SU-DHL-6 (cell line): Measurements from ENCODE around the gene TBX20.
"Not testable (repeated sequence)": the region's sequence is repeated elsewhere in the genome, so short reads cannot be mapped to it uniquely, and the experiment has no call there.

ENCODE experiments used
- H2AFZ ChIP-seq: fragments of 200-600 bp; sonication (generic); 2 replicates; pipeline ENCODE4 v1.6.1; 2014; ENCODE audit warnings: low read depth, mild to moderate bottlenecking, moderate library complexity, mixed read lengths, antibody characterized with exemption, low read length; ENCODE audit not compliant: severe bottlenecking
- H3F3A ChIP-seq: fragments of 200-600 bp; shearing (Covaris generic); 2 replicates; pipeline ENCODE4 v1.6.0; 2016; ENCODE audit warnings: antibody characterized with exemption, mild to moderate bottlenecking; ENCODE audit not compliant: insufficient read depth
- H3K27ac ChIP-seq: fragments of 200-600 bp; sonication (generic); 2 replicates; pipeline ENCODE4 v1.5.1; 2016; ENCODE audit warnings: low read depth, mild to moderate bottlenecking, low read length, moderate library complexity, mixed read lengths
- H3K27me3 ChIP-seq: fragments of 200-600 bp; sonication (generic), shearing (Covaris generic); 2 replicates; pipeline ENCODE4 v1.6.0; 2014; ENCODE audit warnings: mild to moderate bottlenecking, low read length
- H3K36me3 ChIP-seq: fragments of 200-600 bp; sonication (generic); 2 replicates; pipeline ENCODE4 v1.6.1; 2014; ENCODE audit warnings: mild to moderate bottlenecking, low read length, mixed read lengths
- H3K4me2 ChIP-seq: fragments of 300-600, 200-600 bp; shearing (Covaris generic), sonication (generic); 2 replicates; pipeline ENCODE4 v1.6.0; 2014; ENCODE audit warnings: low read length, low read depth, mild to moderate bottlenecking; ENCODE audit not compliant: poor library complexity, severe bottlenecking
- H3K4me3 ChIP-seq: fragments of 200-600 bp; sonication (generic); 2 replicates; pipeline ENCODE4 v1.5.1; 2014; ENCODE audit warnings: antibody characterized with exemption, low read length, mild to moderate bottlenecking, mixed read lengths; ENCODE audit not compliant: insufficient read depth, poor library complexity, severe bottlenecking
- H3K79me2 ChIP-seq: fragments of 200-600 bp; sonication (generic); 2 replicates; pipeline ENCODE4 v1.6.1; 2014; ENCODE audit warnings: mild to moderate bottlenecking, low read length, moderate library complexity; ENCODE audit not compliant: insufficient read depth
- H3K9ac ChIP-seq: fragments of 200-600 bp; sonication (generic); 2 replicates; pipeline ENCODE4 v1.7.0; 2014; ENCODE audit warnings: mild to moderate bottlenecking, low read length
- H3K9me2 ChIP-seq: fragments of 200-600 bp; sonication (generic); replicated peaks from 2 replicates; pipeline ENCODE4 v1.6.1; 2014; ENCODE audit warnings: low read length; ENCODE audit not compliant: insufficient read depth
- H3K9me3 ChIP-seq: fragments of 200-600 bp; sonication (generic); 2 replicates; pipeline ENCODE4 v1.6.1; 2014; ENCODE audit warnings: low read length, mixed read lengths; ENCODE audit not compliant: insufficient read depth
- H4K20me1 ChIP-seq: fragments of 200-600 bp; sonication (generic); 2 replicates; pipeline ENCODE4 v1.6.1; 2014; ENCODE audit warnings: low read depth, mild to moderate bottlenecking, antibody characterized with exemption, low read length, moderate library complexity, mixed read lengths
- CTCF ChIP-seq: fragments of 200-600 bp; sonication (generic); IDR thresholded peaks from one replicate; pipeline ENCODE4 v1.5.1; 2017; ENCODE audit warnings: antibody characterized with exemption, mild to moderate bottlenecking, low read length, moderate library complexity; ENCODE audit not compliant: insufficient read depth, poor library complexity, severe bottlenecking
- EZH2phosphoT487 ChIP-seq: fragments of 200-600 bp; sonication (generic), shearing (Covaris generic); conservative IDR thresholded peaks from 2 replicates; pipeline ENCODE4 v1.6.1; 2018; ENCODE audit warnings: mild to moderate bottlenecking, antibody characterized with exemption, low read length, moderate library complexity, mixed read lengths

TBX20 gene

DNA sequence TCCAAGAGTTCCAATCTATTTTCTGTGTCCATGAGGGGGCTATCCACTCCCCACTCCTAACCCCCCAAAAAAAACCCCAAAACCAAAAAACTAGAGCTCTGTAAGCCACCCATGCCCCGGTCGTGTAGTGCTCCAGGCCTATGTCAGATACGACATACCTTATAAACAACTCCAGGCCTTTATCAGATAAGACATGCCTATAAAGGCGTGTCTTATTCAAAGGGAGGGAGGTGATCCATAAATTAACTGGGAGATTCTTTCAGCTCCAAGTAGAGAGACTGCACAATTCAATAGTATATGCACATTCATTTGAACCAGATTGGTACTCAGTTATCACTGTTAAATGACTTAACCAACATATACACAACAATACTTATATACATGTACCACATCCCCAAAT lies 62.3 kb downstream of the TBX20 start:
- not testable (repeated sequence) for H2AFZ ChIP-seq, H3K79me2 ChIP-seq, H3K36me3 ChIP-seq, H3K27me3 ChIP-seq, H3K9me3 ChIP-seq, H3K4me2 ChIP-seq, H4K20me1 ChIP-seq, H3K9me2 ChIP-seq, H3K4me3 ChIP-seq, H3K9ac ChIP-seq, H3F3A ChIP-seq, H3K27ac ChIP-seq

GRCh38 chr7:35190146-35190773 lies 63.6 kb downstream of the TBX20 start:
- H3K9me3 ChIP-seq, H3K4me2 ChIP-seq, H3K27me3 ChIP-seq, H3K4me3 ChIP-seq, H3K27ac ChIP-seq, H3K9ac ChIP-seq, H2AFZ ChIP-seq, H4K20me1 ChIP-seq, H3K36me3 ChIP-seq, H3K79me2 ChIP-seq, H3K9me2 ChIP-seq, H3F3A ChIP-seq: not testable (repeated sequence)

DNA sequence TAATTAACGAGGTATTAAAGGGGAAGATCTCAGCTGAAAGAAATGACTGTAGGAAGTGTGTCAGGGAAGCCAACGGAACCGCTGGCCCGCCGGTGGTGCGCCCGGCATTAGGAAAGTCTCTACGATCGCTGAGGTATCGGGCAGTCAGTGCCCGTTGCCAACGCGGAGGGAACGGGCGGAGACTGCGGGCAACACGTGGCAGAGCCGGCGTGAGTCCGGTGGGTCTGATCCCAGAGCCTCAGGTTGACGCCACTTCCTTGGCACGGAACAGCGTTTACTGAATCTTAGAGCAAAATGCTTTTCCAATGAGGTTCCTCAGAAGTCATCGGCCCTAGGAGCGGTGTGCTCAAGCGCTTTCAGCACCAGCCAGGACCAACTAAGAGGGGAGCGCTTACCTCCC lies 67.1 kb downstream of the TBX20 start:
- not testable (repeated sequence) for H3K9ac ChIP-seq, H3K27me3 ChIP-seq, H3K9me3 ChIP-seq, H3K9me2 ChIP-seq, H3K36me3 ChIP-seq, H3F3A ChIP-seq, H3K4me3 ChIP-seq, H3K79me2 ChIP-seq, H3K27ac ChIP-seq, H3K4me2 ChIP-seq, H2AFZ ChIP-seq, H4K20me1 ChIP-seq

- H3K27me3 ChIP-seq = no peaks in the 10 kb centered on the region
- TF ChIP-seq CTCF (no peak), EZH2phosphoT487 (no peak)
- no peaks in the 10 kb centered on the region for H3K9me3 ChIP-seq
- no peaks in the 10 kb centered on the region for H3K9me2 ChIP-seq
- no peak overlapping the region for H3K4me2 ChIP-seq
- H3K9ac ChIP-seq = no peak overlapping the region
- no peak overlapping the region for H2AFZ ChIP-seq
- no peak overlapping the region for H3K27ac ChIP-seq
- H3K4me3 ChIP-seq = no peak overlapping the region
- H3K36me3 ChIP-seq = no peaks in the 10 kb centered on the region
- no peaks in the 10 kb centered on the region for H3F3A ChIP-seq
- no peaks in the 10 kb centered on the region for H4K20me1 ChIP-seq
- H3K79me2 ChIP-seq = no peaks in the 10 kb centered on the region
These were observed 67.8 kb downstream of the TBX20 start for GRCh38 chr7:35185908-35186731.

DNA sequence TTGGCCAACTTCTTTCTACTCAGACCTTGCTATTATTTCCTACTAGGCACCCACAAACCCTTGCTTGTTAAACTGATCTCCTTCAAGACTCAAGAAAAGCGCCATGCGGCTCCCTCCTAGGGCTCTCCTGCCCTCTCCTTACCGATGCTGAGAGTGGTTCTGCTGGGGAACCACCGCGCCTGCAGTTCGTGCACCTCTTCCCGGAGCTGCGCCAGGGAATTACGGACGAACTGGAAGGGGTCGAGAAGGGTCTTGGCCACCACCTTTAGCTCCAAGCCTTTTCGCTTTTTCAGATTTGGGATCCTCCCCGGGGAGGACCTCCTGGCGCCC lies 68.4 kb downstream of the TBX20 start:
- not testable (repeated sequence) for H3K9me3 ChIP-seq, H3K27me3 ChIP-seq, H2AFZ ChIP-seq, H3K9ac ChIP-seq, H3K4me3 ChIP-seq, H3K36me3 ChIP-seq, H3F3A ChIP-seq, H3K4me2 ChIP-seq, H3K27ac ChIP-seq, H4K20me1 ChIP-seq, H3K79me2 ChIP-seq, H3K9me2 ChIP-seq

GRCh38 chr7:35184961-35185360 lies 68.9 kb downstream of the TBX20 start:
- H4K20me1 ChIP-seq, H3K9me3 ChIP-seq, H3K4me2 ChIP-seq, H3K27ac ChIP-seq, H3K27me3 ChIP-seq, H3K79me2 ChIP-seq, H3K36me3 ChIP-seq, H3K9me2 ChIP-seq, H3F3A ChIP-seq, H3K4me3 ChIP-seq, H2AFZ ChIP-seq, H3K9ac ChIP-seq: not testable (repeated sequence)

DNA sequence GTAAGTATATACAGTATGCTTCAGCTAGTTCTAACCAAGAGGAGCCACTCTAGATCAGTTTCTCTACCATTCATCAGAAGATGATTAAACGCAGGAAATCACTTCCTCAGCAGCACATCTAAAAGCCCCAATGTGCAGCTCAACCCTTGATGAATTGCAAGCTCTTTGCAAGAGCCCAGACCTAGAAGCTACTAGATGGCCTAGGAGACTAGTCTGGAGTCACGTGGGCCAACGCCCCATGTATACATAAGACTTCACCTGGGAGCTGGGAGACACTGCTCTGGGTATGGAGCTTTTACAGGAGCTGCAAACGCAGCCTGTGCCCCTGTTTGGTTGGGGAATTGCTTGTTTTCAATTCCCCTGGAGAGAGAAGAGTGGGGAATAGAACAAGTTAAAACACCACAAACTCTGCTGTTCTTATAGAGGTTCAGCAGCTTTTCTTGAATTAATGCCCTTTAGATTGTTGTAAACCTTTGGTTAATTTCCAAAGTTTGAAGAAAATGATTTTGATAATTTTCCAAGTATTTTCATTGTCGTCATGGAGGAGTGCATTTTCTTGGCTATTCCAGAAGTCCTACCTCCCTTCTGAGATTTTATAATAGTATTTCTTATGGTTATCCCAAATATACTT lies 69.9 kb downstream of the TBX20 start:
- not testable (repeated sequence) for H3K4me3 ChIP-seq, H3K79me2 ChIP-seq, H3K9ac ChIP-seq, H3K36me3 ChIP-seq, H3F3A ChIP-seq, H2AFZ ChIP-seq, H3K27me3 ChIP-seq, H3K9me2 ChIP-seq, H3K27ac ChIP-seq, H3K9me3 ChIP-seq, H4K20me1 ChIP-seq, H3K4me2 ChIP-seq
